Measurements from ENCODE around the gene HOXC11.

Gene HOXC11

GRCh38 chr12:53989227-53990113 lies 16.5 kb downstream of the HOXC11 start:
- TF ChIP-seq, protein P1, sequence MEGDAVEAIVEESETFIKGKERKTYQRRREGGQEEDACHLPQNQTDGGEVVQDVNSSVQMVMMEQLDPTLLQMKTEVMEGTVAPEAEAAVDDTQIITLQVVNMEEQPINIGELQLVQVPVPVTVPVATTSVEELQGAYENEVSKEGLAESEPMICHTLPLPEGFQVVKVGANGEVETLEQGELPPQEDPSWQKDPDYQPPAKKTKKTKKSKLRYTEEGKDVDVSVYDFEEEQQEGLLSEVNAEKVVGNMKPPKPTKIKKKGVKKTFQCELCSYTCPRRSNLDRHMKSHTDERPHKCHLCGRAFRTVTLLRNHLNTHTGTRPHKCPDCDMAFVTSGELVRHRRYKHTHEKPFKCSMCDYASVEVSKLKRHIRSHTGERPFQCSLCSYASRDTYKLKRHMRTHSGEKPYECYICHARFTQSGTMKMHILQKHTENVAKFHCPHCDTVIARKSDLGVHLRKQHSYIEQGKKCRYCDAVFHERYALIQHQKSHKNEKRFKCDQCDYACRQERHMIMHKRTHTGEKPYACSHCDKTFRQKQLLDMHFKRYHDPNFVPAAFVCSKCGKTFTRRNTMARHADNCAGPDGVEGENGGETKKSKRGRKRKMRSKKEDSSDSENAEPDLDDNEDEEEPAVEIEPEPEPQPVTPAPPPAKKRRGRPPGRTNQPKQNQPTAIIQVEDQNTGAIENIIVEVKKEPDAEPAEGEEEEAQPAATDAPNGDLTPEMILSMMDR (IDR thresholded peaks at IDR 0.05; ENCODE audit: insufficient read depth, low read depth, low read length, missing control alignments) = peak; percentile 57
- peak; percentile 62 for DNase-seq (ENCODE audit: low read depth)
- no peak overlapping the region for H3K4me3 ChIP-seq (ENCODE audit: low read length)

- no peak for DNase-seq (ENCODE audit: low read depth)
- no peak overlapping the region for H3K4me3 ChIP-seq (ENCODE audit: low read length)
- TF ChIP-seq, protein P1 (IDR thresholded peaks at IDR 0.05; ENCODE audit: insufficient read depth, low read depth, low read length, missing control alignments) = no peak
Measured at GRCh38 chr12:53990311-53991076, 17.6 kb downstream of the HOXC11 start.

DNA sequence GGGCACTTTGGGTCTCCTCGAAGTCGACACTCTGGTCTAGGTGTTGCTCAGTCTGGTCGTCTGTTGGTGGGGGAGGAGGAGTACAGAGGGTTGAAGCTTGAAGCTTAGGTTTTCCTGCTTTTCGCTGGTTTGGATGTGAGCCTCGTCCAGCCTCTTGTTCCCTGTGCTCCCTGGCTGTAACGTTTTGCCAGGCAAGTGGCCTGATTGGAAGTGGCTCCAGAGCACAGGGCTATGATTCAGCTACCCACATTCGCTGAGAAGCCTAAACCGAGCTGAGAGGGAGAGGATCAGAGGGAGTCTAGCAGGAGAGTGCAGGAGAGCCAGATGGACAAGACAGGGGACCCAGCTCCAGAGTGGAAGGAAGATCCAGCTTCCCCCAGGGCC lies 18.1 kb downstream of the HOXC11 start:
- no peak for DNase-seq (ENCODE audit: low read depth)
- TF ChIP-seq, protein P1 (IDR thresholded peaks at IDR 0.05; ENCODE audit: insufficient read depth, low read depth, low read length, missing control alignments) = no peak
- H3K4me3 ChIP-seq (ENCODE audit: low read length) = no peak overlapping the region

DNA sequence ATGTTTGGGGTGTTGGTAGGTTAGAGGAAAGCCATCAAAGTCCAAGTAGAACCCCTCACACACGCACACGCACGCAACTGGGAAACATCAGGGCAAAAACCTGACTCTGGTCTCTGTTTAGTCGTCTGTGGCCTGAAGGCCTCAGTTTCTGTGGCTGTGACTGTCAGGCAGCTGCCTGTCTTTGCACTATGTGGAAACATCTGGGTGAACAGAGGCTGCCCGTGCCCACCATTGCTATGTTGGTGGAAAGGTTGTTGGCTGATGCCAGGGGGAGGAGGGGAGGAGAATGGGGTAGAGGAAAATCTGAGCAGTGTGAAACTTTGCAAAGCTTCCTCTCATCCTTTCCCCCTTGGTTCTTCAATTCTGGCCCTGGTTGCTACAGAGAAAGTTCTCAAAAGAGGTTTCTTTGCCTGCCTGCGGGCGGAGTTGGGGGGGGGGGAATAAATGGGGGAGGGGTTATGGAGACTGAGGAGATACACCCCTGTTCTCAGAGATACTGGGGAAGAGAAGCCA lies 19.5 kb downstream of the HOXC11 start:
- no peak overlapping the region for H3K4me3 ChIP-seq (ENCODE audit: low read length)
- no peak for DNase-seq (ENCODE audit: low read depth)
- TF ChIP-seq, protein P1 (IDR thresholded peaks at IDR 0.05; ENCODE audit: insufficient read depth, low read depth, low read length, missing control alignments) = no peak

- DNase-seq (ENCODE audit: low read depth) = no peak
- TF ChIP-seq, protein P1 (IDR thresholded peaks at IDR 0.05; ENCODE audit: insufficient read depth, low read depth, low read length, missing control alignments) = no peak
- H3K4me3 ChIP-seq (ENCODE audit: low read length) = no peak overlapping the region
Measured at GRCh38 chr12:53993162-53994008, 20.5 kb downstream of the HOXC11 start.

- H3K4me3 ChIP-seq (ENCODE audit: low read length) = no peak overlapping the region
- DNase-seq (ENCODE audit: low read depth) = no peak
- TF ChIP-seq, protein P1 (IDR thresholded peaks at IDR 0.05; ENCODE audit: insufficient read depth, low read depth, low read length, missing control alignments) = no peak
Measured at GRCh38 chr12:53994009-53994263, 21.0 kb downstream of the HOXC11 start.
